ENCODE data around the gene NTRK2.

The NTRK2 gene

DNA sequence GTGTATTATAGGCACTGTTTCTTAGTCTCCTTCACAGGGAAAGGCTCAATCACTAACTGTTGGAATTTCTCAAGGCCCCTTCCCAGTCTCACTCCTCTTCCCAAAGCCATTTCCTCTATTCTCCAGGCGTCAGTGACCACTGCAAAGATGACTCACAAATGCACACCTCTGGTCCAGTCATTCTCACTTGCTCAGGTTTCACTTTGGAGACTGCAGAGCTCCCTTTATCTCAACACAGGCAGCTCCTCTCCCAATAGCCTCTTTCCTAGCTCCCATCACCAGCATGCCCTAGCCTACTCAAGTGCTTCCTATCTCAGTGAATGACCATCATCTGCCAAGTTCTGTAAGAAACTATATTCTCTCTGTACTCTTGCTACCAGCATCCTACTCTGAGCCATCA is 323.6 kb downstream of the NTRK2 start:
- no peak for DNase-seq

- DNase-seq: no peak
Measured at GRCh38 chr9:84996029-84996428, 326.5 kb downstream of the NTRK2 start.

- no peak for DNase-seq
Measured at GRCh38 chr9:84996716-84997115, 327.2 kb downstream of the NTRK2 start.

GRCh38 chr9:84997472-84997871 is 327.9 kb downstream of the NTRK2 start:
- no peak for DNase-seq

DNA sequence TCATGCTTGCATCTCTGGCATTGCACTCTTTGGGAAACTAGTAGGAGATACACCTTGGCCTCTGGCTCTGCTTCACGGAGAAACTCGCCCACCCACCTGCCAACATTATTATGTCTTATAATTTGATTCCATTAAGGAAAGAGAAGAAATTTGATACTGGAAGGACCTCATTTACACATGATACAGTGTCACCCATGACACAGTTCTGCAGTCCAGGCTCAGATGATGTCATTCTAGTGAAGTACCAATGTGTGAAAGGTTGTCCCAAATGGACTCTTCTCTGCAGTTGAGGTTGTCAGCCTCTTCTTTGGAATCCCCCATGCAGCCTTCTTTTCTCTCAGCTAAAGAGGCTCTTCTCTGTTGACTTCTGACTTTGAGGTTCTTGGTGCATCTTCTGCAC is 329.1 kb downstream of the NTRK2 start:
- no peak for DNase-seq

DNA sequence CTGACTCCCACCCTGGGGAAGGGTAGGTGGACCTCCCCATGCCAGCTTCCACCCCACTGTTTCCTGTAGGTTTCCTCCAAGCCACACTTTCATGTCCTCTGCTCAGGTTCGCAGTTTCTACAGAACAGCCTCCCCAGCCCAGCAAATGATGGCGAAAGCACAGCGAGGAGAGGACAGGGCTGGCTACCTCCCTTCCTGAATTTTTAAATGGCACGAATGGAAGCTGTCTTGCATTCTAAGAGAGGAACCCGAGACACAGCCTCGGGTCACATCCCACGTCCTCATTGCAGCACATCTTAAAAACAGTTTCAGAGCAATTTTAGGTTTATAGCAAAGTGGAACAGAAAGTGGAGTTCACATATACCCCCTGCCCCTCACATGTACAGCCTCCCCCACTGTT is 330.3 kb downstream of the NTRK2 start:
- no peak for DNase-seq

- no peak for DNase-seq
Measured at GRCh38 chr9:85001925-85002324, 332.4 kb downstream of the NTRK2 start.

GRCh38 chr9:85004818-85005413 is 335.4 kb downstream of the NTRK2 start:
- DNase-seq: no peak

GRCh38 chr9:85007748-85008147 is 338.2 kb downstream of the NTRK2 start:
- no peak for DNase-seq

DNA sequence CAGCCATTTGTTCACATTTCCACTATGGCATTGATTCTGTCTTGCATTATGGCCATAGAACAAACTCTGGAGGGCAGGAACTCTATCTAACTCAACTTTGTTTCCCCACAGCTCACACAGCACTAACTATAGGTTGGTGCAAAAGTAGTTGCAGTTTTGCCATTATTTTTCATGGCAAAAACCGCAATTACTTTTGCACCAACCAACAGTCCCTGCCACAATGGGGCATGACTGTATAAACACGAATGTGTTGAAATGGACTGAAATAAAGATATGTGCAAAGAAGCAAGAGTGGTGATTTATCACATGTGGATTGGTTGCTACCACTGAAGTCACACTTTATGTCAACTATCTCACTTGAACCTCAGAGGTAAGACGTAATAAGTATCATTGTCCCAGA is 338.7 kb downstream of the NTRK2 start:
- no peak for DNase-seq

DNA sequence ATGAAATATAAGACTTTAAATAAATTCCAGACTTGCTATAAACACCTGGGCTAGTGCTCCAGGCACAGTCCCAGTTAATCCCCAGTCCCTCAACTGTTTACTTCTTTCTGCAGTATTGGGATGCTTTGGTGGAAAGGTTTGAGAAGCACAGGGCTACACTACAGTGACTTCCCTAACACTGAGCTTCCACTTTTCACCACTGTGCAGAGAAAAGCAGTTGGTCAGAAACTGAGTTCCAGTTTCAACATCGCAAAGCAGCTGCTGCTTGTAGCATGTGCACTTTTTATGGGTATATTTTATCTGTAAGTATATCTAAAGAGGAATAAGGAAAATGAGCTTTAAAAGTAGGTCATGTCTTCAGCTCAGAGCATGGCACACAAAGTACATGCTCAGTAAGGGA is 339.7 kb downstream of the NTRK2 start:
- no peak for DNase-seq

DNA sequence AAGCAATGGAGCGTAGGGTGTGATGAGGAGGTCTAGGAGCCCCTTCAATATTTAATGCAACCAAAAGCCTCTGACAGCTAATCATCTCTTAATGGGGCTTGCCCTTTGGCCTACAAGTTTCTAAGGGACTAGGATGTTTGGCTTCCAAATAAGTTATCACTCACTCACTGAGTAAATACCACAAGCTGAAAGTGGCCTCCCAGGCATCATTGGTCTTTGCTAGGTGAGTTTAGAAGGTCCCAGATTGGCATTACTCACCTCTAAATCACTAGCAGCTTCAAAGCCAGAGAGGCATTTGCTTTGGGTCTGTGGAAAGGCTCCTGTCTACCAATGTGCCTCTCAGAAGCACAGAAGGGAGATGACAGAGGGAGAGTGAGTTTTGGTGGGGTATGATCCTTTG is 344.2 kb downstream of the NTRK2 start:
- DNase-seq: no peak

- no peak for DNase-seq
Measured at GRCh38 chr9:85014292-85014691, 344.8 kb downstream of the NTRK2 start.

- DNase-seq: no peak
Measured at GRCh38 chr9:85016384-85017006, 347.0 kb downstream of the NTRK2 start.

DNA sequence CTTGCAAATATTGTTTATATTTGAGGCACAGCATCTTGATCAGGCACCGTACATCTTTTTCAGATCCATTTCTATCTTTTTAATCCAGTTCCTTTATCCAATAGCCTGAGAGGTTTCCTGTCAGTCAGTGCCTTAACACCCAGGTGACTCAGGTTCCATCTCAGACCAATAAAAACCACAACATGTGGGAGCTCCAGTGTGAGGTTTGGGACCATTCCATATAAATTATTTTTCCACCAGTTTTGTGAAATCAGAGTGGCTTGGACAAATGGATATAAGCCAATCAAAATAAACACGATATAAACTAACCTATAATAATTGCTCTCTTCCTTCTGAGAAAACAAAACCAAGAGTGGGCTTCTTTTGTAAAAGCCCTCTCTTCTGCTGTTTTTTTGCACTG is 351.3 kb downstream of the NTRK2 start:
- no peak for DNase-seq

GRCh38 chr9:85021686-85022085 is 352.2 kb downstream of the NTRK2 start:
- no peak for DNase-seq

GRCh38 chr9:85024374-85024773 is 354.8 kb downstream of the NTRK2 start:
- no peak for DNase-seq

GRCh38 chr9:85025638-85026037 is 356.1 kb downstream of the NTRK2 start:
- DNase-seq: no peak

GRCh38 chr9:85027870-85028269 is 358.3 kb downstream of the NTRK2 start:
- no peak for DNase-seq

DNA sequence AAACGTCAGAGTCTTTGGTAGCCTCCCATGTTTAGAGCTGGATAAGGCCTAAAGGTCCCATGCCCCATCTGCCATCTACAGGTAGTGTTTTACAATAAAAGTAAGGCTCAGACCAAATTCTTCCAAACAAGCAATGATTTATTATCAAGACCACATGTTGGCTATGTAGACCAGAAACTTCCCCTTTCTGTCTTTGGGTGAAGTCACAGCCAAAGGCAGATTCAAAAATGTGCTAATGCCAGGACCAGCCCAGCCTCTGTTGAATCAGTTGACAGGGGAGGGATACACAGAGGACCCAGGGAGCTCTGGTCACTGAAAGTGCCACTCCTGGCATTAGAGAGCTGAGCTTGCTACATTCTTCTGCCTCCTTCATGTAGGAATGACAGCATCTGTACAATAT is 360.8 kb downstream of the NTRK2 start:
- DNase-seq: no peak

DNA sequence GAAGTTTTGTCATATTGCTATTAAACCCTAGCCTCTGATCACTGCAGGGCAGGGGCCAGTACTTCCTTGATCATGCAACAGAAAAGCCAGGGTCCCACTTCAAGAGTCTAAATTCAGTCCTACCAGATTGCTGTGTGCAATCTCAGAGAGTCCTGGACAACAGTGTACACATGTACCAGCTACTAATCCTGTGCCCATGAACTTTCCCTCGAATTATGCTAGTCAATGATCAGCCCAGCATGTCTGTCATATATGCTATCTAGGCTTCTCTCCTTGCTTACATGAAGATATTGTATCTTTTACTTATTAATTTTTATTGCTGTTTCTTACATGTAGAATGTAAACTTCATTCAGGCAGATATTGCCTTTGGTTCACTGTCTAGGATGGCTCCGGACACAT is 367.0 kb downstream of the NTRK2 start:
- DNase-seq: no peak

DNA sequence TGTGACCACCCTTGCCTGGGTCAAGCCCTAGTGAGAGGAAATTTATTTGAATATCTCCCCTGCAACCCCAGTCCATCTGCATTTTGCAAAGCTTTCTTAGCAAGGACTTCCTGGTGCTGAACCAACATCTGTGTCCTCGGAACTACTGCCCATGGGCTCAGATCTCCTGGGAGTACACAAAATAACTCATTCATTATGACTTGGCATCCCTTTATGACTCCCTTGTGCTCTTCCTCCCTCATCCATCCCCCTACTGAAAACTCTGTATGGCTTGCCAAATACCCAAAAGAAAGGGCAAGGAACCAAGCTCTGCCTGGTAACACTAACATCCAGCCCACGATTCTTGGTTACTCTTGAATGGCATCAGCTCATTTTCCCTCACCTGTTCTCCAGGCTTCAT is 368.5 kb downstream of the NTRK2 start:
- no peak for DNase-seq

GRCh38 chr9:85038824-85039608 is 369.5 kb downstream of the NTRK2 start:
- DNase-seq: no peak

GRCh38 chr9:85040146-85040545 is 370.6 kb downstream of the NTRK2 start:
- DNase-seq: no peak

Measured in activated naive CD4-positive, alpha-beta T cell (primary cell).